Activated CD8-positive, alpha-beta memory T cell treated with anti-CD3 and anti-CD28 coated beads for 1 hour (primary cell): ENCODE measurements around the gene NRIP2.

ENCODE experiments used
- DNase-seq, 2 donors: peaks; one replicate each; pipeline ENCODE4 v3.0.0-alpha.2; 2020; ENCODE audit warnings: low read depth in 1 of 2; ENCODE audit errors: extremely low read depth in 1 of 2

Gene NRIP2

DNA sequence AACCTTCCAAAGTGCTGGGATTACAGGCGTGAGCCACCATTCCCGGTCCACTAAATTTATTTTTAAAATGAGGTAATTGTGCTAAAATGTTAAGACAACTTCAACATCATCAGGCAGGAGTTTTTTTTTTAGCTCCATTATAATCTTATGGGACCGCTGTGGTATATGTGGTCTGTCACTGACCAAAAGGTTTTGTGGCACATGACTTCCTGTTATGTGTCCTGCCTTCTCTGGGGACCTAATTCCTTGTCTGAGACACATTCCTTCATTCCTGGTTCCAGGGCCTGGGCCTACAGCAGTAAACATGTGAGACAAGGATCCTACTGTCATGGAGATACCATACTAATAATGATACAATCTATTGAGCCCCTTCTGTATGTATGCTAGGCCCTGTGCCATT, 17.1 kb upstream of the NRIP2 start:
- DNase-seq: no peak

DNA sequence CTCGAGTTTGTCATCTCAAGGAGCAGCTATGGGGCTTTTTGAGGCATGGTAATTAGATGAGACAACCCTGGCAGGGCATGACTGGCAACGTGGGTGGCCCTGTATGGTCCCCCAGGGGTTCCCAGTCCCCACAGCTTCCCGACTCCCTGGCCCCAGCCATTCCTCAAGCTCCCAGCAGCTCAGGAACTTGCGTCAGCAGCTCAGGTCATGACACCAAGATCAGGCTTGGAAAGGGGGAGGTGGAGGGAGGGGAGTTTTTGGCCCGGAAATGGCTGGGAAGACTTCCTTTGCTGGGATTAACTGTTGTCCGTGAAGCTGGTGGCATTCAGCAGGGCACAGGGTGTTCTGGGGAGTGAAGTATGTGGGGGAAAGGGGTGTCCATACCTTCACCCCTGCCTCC, 10.4 kb upstream of the NRIP2 start:
- no peak for DNase-seq

DNA sequence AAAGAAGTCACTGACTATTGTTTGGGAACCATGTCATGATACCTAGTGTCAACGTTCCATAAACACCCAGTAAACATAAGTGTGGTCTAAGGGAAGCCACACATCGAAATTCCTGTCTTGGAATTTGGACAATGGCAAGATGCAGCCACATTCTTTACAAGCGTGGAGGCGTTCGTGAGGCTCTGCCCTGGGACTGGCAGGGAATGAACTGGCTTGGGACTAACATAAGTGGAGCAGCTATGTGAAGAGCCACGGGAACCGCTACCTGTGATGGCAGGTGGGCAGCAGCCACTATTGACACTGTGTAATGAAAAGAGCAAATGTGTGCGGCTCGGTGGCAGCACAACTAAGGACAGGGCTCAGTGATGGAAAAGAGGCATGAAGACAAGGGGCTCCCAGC, 10.0 kb upstream of the NRIP2 start:
- no peak for DNase-seq

DNA sequence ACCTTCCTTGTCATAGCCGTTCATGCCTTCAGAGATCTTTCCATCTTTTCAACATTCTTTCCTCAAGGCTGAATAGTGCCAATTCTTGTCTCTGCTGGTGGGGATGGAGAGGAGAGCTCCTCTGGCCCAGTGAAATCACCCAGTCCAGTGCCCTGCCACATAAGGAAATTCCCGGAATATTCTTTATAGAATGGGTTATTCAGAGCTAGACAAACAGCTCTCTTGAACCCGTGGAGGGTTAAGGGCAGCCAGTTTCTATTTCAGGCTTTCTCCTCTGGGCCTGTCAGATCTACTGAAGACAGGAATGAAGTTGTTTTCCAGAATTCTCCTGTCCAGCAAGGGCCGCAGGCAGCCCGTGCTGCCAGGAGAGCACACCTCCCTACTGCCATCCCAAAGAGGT, 8.1 kb upstream of the NRIP2 start:
- no peak for DNase-seq

DNA sequence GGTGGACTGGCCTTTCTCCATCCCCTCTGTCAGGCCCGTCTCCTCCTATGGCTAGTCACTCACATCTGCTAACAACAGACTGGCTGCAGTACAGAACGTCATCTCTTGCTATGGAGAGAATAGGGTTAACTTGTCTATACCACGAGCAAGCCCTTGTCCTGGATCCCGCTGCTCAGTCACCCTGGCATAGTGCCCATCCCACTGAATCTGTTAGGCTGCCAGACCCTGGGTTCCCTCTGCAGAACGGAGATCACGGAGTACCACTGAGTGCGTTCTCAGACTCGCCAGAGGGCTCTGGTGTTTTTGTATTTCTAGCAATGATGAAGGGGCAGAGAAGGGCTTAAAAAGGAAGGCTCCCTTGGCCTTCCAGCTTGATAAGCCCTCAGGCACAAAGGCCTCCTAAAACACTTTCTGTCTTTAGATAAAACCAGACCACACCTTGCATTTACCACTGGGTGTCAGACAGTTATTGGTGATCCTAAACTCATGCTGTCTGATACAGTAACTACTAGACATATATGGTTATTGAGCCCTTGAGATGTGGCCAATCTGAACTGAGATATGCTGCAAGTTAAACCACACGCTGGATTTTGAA, 6.3 kb upstream of the NRIP2 start:
- no peak for DNase-seq

DNA sequence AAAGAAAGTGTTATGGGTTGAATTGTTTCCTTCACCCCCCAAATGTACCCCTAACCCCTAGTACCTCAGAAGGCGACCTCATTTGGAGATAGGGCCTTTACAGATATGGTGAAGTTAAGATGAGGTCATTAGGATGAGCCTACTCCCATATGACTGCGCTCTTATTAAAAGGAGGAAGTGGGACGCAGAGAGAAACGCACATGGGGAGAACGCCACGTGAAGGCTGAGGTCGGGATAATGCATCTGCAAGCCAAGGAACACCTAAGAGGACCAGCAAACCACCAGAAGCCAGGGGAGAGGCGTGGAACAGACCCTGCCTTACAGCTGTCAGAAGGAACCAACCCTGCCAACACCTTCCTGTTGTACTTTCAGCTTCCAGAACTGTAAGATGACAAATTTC, 1.7 kb upstream of the NRIP2 start:
- DNase-seq: no peak

DNA sequence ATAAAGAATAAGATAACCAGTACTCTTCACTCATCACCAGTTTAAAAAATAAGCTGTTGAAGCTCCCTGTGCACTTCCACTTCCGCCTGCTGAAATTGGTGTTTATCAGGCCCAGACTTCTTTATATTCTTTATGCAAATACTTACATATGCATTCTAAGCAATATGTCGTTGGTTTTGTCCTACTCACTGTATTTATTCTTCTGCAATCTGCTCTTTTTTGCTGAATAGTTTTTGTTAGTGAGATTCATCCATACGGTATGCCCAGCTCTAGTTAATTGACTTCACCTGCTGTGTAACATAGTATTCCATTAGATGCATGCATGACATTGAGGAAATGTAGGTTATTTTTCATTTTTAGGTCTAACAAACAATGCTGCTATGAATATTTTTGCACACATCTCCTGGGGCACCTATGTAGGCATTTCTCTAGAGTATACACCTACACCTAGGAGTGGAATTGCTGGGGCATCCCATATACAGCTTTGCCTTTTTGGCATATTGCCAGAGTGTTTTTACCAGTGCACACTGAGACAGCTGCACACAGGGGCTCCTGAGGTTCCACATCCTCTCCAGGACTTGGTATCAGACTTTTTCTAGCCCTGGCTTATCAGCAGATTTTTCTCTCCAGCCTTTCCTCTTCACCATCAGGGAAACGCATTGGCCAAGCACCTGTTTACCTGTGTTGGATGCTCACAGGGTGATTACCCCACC, 1.0 kb upstream of the NRIP2 start:
- no peak for DNase-seq

DNA sequence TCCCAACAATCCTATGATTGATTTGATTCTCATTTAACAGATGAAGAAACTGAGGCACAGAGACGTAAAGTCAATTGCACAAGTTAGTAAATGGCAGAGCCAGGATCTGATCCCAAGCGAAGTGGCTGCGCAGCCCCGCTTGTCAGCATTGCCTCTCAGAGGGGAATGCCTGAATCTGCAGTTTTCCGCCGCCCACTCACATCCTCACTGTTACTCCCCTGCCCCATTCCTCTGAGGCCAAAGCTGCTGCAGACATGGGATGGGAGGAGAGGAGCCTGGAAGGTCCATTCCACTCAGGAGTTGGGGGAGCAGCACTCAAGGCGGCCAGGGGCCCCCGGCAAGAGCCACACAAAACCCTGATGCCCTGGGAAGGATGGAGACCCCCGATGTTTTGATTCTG, 1.0 kb downstream of the NRIP2 start:
- no peak for DNase-seq

DNA sequence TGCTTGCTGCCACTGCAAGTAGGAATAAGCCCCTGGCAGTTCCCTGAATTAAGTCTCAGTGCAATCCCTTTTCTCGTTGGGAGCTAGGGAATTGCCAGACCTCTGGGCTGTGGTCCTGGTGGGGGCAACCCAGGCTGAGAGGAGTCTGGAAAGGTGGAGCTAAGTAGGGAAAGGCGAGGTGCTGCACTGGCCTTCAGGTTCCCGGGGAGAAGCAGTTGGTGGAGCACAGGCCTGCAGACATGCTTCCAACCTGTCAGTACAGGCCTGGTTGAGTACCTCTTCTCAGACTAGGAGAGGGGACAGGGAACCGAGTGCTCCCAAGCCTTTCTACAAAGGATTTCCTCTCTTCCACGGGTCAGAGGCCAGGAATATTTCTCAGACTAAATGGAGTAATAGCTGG, 1.5 kb downstream of the NRIP2 start:
- no peak for DNase-seq

DNA sequence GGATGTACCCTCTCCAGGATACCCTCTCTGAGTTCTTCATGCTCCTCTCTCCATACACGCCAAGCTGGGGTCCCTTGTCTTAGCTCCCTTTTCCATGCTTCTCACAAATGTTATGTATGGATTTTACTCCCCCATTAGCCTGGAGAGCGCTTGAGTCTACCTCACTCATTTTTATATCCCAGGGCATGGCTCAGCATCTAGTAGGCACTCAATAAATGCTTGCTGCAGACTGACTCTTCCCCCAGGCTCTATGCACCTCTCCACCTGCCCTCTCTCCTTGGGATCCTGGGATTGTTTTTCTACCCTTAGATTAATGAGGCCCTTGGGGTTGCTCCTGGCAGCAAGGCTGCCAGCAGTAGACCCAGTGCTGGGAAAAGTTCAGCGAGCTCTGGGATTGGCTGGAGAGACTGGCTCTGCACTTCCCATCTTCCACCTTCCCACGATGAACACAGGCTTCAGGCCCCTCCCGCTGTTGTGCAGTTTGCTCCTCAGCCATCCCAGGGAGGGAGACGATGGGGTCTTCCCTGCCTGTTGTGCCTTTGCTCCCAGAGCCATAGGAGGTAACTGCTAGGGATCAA, 2.2 kb downstream of the NRIP2 start:
- no peak for DNase-seq

DNA sequence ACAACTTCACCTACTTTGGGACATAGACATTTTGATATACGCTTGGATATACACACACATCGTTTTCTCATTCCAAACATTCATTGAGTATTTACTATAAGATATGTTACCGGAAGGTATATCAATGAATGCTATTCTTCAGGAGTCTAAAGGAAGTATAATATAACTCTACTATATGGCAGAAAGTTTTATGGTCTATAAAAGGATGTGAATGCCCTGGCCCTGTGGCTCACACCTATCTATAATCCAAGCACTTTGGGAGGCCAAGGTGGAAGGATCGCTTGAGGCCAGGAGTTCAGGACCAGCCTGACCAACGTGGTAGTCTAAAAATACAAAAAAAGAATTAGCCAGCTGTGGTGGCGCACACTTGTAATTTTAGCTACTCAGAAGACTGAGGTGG, 5.6 kb downstream of the NRIP2 start:
- DNase-seq: no peak

DNA sequence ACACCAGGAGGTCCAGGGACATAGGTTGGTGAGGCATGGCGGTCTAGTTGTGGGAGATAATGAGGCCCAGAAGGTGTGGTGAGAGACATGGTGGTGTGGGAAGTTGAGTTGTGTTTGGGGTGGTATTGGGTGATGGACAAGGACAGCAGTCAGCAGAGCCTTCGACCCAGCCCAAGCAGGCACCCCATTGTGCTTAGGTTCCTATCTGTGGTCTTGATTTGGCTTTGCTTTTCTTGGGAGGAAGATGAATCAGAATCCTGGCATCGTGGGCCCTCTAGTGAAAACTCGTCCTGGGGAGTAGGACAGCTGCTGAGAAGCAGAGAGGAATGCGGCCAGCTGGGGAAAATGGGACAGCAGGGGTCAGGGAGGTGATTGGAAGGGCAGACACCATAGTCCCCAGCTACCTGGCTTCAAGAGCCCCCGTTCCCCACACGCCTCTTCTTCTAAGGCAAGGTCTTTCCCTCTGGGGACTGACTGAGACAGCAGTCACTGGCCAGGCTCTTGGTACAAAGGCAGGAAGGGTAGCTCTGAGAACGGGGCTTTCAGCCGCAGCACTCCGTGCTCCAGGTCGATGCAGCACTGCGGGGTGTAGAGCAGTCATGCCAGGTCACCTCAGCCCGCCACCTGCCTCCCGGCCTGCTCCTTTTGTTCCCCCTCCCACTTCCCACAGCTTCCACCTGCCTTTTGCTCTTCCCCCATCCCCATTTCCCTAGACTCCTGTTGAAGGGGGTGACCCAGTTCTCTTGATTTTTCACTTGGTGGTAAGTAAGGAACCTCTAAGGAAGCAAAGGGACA, 7.9 kb downstream of the NRIP2 start:
- DNase-seq: no peak

DNA sequence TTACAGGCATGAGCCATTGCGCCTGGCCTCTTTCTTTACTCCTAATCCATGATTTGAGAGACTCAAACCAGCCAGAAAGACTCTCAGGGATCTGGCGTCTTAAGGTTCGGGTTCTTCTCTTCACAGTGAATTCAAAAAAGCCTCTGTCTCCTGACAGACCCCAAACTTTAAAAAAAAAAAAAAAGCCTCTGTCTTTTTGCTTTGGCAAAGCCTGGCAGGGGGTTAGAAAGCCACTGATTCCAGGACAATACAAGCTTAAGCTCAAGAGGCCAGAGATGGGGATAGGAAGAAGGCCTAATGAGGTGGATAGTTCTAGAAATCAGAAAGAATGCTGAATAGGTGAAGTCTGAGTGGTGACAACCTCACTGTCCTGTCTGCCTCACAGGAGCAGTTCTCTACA, 8.8 kb downstream of the NRIP2 start:
- DNase-seq: no peak

DNA sequence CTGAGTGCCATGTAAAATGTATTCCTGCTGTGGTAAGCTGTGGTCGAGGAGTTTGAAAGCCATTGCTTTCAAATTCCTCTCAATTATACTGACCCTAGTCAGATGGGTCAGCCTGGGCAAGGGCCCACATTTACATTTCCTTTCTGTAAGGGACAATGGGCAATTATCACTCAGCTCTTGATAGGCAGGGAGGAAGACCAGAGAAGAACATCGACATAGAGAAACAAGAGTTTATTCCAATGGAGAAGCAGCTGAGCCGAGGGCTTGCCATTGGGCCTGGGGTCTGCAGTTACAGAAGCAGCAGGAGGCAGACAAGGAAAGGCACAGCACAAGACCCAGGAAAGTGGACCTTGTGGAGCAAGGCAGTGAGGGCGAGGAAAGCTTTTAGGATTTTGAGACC, 9.7 kb downstream of the NRIP2 start:
- DNase-seq: no peak

DNA sequence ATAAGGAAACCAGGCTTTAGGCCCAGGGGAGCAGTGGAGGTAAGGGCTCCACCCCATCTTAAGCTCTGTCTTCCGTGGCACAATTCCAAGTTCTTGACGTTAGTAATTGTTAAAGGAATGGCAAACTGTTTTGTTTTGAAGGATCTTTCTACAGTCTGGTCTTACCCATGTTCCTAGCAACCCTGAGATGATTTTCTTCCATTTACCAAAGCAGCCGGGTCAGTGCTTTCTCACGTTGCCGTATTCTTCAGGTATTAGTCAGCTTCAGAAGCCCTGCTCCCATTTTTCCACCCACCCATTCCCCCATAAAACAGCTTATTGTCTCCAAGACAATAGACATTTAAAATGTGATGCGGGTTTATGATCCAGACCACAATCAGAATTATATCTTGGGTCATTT, 10.3 kb downstream of the NRIP2 start:
- no peak for DNase-seq

DNA sequence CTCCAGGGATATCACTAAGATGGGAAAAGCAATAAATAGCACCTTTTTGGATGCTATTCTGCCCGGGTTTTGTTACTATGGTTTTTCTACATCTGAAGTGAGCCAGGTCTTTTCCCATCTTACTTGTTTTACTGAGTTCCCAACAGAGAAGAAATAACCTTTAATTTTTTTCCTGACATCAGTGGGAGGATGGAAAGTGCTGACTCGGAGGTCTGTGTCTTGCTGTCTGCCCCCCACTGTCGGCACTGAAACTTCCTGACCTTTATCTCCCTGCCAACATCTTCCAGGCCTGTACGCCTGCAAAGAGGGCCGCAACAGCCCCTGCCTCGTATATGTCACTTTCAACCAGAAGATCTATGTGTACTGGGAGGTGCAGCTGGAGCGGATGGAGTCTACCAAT, 11.4 kb downstream of the NRIP2 start:
- no peak for DNase-seq

DNA sequence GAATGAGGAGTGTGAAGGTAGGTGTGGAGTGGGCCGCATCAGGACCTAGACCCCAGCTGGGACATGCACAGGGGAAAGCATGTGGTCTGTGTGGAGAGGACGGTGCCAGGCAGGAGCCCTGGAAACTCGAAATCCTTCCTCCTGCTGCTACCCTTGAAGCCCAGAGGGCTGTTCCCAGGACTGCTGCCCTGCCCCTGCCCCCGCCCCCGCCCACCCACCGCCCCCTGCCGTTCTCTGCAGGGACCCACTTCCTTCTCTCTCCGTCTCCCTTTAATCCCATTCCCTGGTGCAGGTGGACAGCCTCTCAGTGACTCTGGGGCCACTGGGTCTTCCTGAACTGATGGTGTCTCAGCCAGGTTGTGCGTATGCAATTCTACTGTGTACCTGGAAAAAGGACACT, 14.4 kb downstream of the NRIP2 start:
- no peak for DNase-seq

DNA sequence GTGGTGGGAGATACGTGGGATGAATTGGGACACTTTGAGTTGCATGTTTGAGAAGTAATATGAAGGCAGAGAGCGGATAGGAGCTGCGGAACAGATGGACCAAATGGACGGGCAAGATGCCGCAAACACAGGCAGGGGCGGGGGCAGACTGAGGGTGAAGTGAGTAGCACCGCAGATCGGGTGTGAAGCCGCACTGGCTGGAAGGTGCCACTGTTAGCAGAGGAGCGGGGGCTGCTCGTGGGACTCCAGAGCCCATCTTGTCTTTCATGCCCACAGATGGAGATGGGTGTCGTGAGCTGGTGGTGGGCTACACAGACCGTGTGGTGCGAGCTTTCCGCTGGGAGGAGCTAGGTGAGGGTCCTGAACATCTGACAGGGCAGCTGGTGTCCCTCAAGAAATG, 15.0 kb downstream of the NRIP2 start:
- no peak for DNase-seq

DNA sequence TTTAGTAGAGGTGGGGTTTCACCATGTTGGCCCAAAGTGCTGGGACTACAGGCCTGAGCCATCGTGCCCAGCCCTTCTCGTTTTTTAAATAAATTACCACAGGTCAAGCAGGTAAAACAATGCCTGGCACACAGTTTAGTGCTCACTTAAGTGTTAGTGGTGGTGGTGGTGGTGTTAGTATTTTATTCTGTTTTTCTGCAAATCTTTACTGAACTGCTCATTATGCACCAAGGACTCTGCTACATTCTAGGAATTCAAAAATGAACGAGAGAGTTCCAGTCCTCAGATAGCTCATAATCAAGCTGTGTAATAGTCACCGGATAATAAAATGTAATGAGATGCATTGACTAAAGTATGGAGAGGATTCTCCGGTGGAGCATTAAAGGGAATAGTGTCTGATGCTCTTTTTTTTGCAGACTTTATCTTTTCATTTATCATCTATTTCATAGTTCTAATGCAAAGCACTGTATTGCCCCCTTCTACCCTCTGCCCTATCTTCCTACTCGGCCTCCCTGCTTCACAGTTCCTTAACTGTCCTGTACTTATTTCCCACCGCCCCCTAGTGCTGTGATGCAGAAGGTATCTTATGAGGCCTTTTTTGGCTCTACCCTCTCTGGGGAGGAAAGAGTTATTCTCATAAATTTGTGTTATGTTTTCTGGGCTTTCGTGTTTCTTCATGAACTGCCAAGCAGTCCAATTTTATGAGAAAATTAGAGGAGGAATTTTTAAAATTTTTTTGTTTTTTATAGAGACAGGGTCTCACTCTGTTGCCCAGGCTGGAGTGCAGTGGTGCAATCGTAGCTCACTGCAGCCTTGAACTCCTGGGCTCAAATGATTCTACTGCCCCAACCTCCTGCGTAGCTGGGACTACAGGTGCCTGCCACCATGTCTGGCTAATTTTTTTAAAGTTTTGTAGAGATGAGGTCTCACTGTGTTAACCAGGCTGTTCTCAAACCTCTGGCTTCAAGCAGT, 21.3 kb downstream of the NRIP2 start:
- DNase-seq: peak in 1 of 2 donors; percentile 17

DNA sequence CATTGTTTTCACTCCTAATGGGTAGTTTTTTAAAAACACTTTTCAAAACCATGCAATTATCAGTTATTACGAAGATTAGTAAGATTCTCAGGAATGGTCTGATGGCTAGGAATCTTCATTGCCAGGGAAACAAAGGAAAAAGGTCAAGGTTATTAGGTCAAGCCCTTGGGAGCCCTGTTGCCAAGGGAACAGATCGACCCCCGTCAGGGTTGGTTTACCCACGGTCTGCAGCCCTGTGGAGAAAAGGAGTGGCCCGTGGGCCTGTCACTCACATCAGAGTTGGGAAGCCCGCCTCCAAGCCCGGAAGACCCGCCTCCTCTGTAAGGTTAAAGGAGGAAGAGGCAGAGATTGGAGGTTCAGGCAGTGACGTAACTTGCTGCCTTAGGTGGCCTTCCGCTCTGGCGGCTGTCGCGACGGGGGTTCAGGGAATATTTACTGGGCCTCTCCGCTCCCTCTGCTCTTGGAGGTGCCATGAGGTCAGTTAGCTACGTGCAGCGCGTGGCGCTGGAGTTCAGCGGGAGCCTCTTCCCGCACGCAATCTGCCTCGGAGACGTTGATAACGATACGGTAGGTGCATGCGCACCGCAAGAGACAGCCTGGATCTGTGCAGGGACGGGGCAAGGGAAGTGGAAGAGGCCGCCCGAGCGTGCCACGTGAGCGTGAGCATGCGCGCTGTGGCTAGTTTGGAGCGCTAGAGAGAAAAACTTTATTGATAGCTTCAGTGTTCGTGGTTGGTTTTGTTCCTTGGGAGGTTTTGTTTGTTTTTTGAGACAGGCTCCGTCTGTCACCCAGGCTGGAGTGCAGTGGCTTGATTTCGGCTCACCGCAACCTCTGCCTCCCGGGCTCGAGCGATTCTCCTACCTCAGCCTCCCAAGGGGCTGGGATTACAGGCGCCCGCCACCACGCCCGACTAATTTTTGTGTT, 22.3 kb downstream of the NRIP2 start, which contains the start of gene ITFG2:
TSS of gene ITFG2 (plus strand) at position 379 of the 924 bp plus-strand sequence. CDS start at position 472, 93 bp downstream.
- DNase-seq: peak; percentile 90 to 91
